IMR-90 (cell line): ENCODE data around the gene SEC16A. TPM values are rescaled to one million over a fixed set of nuclear protein-coding genes. Genes with fewer than 3 reads are reported as not detected.

Experiments
- ATAC-seq: fragments of 200-7000 bp; cut with Tn5 transposase; 2 replicates; pipeline ENCODE4 v1.9.1; 2020; ENCODE audit warnings: low read depth, mild to moderate bottlenecking, moderate library complexity
- BruUV-seq: library from RNA; stranded (reverse); fragments of 400-500 nt; replicated peaks from 2 replicates; lab custom pipeline; 2021; lab: Mats Ljungman, UMichigan
- CTCF ChIA-PET: fragments of 300-600 bp; formaldehyde crosslinking; extraction: SDS; loops from one replicate; lab custom pipeline; 2021; ENCODE audit warnings: antibody characterized with exemption; lab: Yijun Ruan, JAX
- POLR2A ChIA-PET: fragments of 300-600 bp; sonication (Branson Sonifier 250); formaldehyde crosslinking; loops from one replicate; lab custom pipeline; 2022; ENCODE audit warnings: antibody characterized with exemption; ENCODE audit not compliant: unreplicated experiment; lab: Charles Lee
- DNase-seq: peaks from one replicate; pipeline ENCODE4 v3.0.0; 2013
- H2AFZ ChIP-seq: replicated peaks from 2 replicates; pipeline ENCODE3; 2013; ENCODE audit warnings: low read length, mild to moderate bottlenecking; ENCODE audit not compliant: poor library complexity
- H2AK5ac ChIP-seq: 2 replicates; pipeline ENCODE4 v1.6.1; 2013; ENCODE audit warnings: low read depth, low read length, inconsistent platforms
- H2AK9ac ChIP-seq: replicated peaks from 2 replicates; pipeline ENCODE3; 2013; ENCODE audit warnings: mild to moderate bottlenecking, low read depth, low read length, moderate library complexity; ENCODE audit not compliant: poor library complexity
- H2BK120ac ChIP-seq: 2 replicates; pipeline ENCODE4 v1.6.1; 2013; ENCODE audit warnings: low read depth, low read length, inconsistent platforms
- H2BK15ac ChIP-seq: 3 replicates; pipeline ENCODE4 v1.6.1; 2013; ENCODE audit warnings: low read depth, low read length, inconsistent platforms
- H2BK20ac ChIP-seq: 2 replicates; pipeline ENCODE4 v1.6.1; 2013; ENCODE audit warnings: low read depth, mild to moderate bottlenecking, inconsistent platforms, low read length, moderate library complexity
- H2BK5ac ChIP-seq: 2 replicates; pipeline ENCODE4 v1.6.1; 2013; ENCODE audit warnings: mild to moderate bottlenecking, low read depth, low read length, inconsistent platforms; ENCODE audit not compliant: poor library complexity, severe bottlenecking
- H3K14ac ChIP-seq: replicated peaks from 2 replicates; pipeline ENCODE4 v1.6.1; 2013; ENCODE audit warnings: low read depth, low read length, inconsistent platforms
- H3K18ac ChIP-seq: 2 replicates; pipeline ENCODE4 v1.6.1; 2013; ENCODE audit warnings: low read depth, low read length, control low read depth
- H3K23ac ChIP-seq: 2 replicates; pipeline ENCODE4 v1.6.1; 2013; ENCODE audit warnings: low read depth, low read length, inconsistent platforms
- H3K27ac ChIP-seq: 2 replicates; pipeline ENCODE4 v1.5.1; 2013; ENCODE audit warnings: mild to moderate bottlenecking, control low read depth, low read length; ENCODE audit not compliant: insufficient read depth
- H3K27me3 ChIP-seq: 2 replicates; pipeline ENCODE4 v1.6.1; 2013; ENCODE audit warnings: low read length; ENCODE audit not compliant: control insufficient read depth, insufficient read depth
- H3K36me3 ChIP-seq: 2 replicates; pipeline ENCODE4 v1.6.1; 2013; ENCODE audit warnings: low read length, mixed read lengths; ENCODE audit not compliant: control insufficient read depth, insufficient read depth
- H3K4ac ChIP-seq: 2 replicates; pipeline ENCODE4 v1.6.1; 2013; ENCODE audit warnings: low read depth, low read length, inconsistent platforms
- H3K4me1 ChIP-seq: 2 replicates; pipeline ENCODE4 v1.6.1; 2013; ENCODE audit warnings: low read length, mixed read lengths; ENCODE audit not compliant: control insufficient read depth, insufficient read depth
- H3K4me2 ChIP-seq: 2 replicates; pipeline ENCODE4 v1.6.1; 2013; ENCODE audit warnings: low read depth, mild to moderate bottlenecking, control low read depth, low read length, moderate library complexity
- H3K4me3 ChIP-seq: 2 replicates; pipeline ENCODE4 v1.5.1; 2013; ENCODE audit warnings: low read depth, mild to moderate bottlenecking, control low read depth, low read length, moderate library complexity; ENCODE audit not compliant: insufficient read depth
- H3K56ac ChIP-seq: 2 replicates; pipeline ENCODE4 v1.6.1; 2013; ENCODE audit warnings: low read length, inconsistent platforms; ENCODE audit not compliant: insufficient read depth; ENCODE audit errors: extremely low read depth
- H3K79me1 ChIP-seq, 2 experiments: 2 replicates each; pipeline ENCODE4 v1.6.1; 2013; ENCODE audit warnings: low read length in 2 of 2, inconsistent platforms in 1 of 2, low read depth in 1 of 2
- H3K9ac ChIP-seq: 2 replicates; pipeline ENCODE4 v1.6.1; 2013; ENCODE audit warnings: low read depth, low read length, control low read depth
- H3K9me1 ChIP-seq: 2 replicates; pipeline ENCODE4 v1.6.1; 2013; ENCODE audit warnings: low read length, inconsistent platforms; ENCODE audit not compliant: insufficient read depth
- H3K9me3 ChIP-seq: 2 replicates; pipeline ENCODE4 v1.6.1; 2013; ENCODE audit warnings: low read length; ENCODE audit not compliant: control insufficient read depth, insufficient read depth
- H4K20me1 ChIP-seq: 2 replicates; pipeline ENCODE4 v1.6.1; 2013; ENCODE audit warnings: low read length, inconsistent platforms; ENCODE audit not compliant: insufficient read depth
- H4K5ac ChIP-seq: 2 replicates; pipeline ENCODE4 v1.6.1; 2013; ENCODE audit warnings: mild to moderate bottlenecking, low read depth, low read length, control low read depth
- H4K8ac ChIP-seq, 2 experiments: 2 replicates each; pipeline ENCODE4 v1.6.1; 2013; ENCODE audit warnings: low read depth in 2 of 2, low read length in 2 of 2, control low read depth in 1 of 2, inconsistent platforms in 1 of 2
- H4K91ac ChIP-seq: 2 replicates; pipeline ENCODE4 v1.6.1; 2013; ENCODE audit warnings: low read depth, low read length, inconsistent platforms; ENCODE audit not compliant: insufficient read depth
- BHLHE40 ChIP-seq: fragments of 150-350 bp; IDR thresholded peaks from 2 replicates; pipeline ENCODE4 v1.6.1; 2016; ENCODE audit warnings: mild to moderate bottlenecking, low read depth, low read length
- CEBPB ChIP-seq: IDR thresholded peaks from 2 replicates; pipeline ENCODE4 v1.6.1; 2012; ENCODE audit warnings: low read depth, low read length, improper control_type of control experiment
- CHD1 ChIP-seq: IDR thresholded peaks from 2 replicates; pipeline ENCODE4 v1.6.1; 2012; ENCODE audit warnings: low read depth, low read length, improper control_type of control experiment
- FOS ChIP-seq: fragments of 150-350 bp; IDR thresholded peaks from 2 replicates; pipeline ENCODE4 v1.6.1; 2016; ENCODE audit warnings: low read depth, low read length
- MAFK ChIP-seq: IDR thresholded peaks from 2 replicates; pipeline ENCODE4 v1.6.1; 2012; ENCODE audit warnings: low read depth, low read length, improper control_type of control experiment
- MAZ ChIP-seq: IDR thresholded peaks from 2 replicates; pipeline ENCODE4 v1.6.1; 2012; ENCODE audit warnings: low read depth, mild to moderate bottlenecking, low read length, improper control_type of control experiment, moderate library complexity, borderline replicate concordance
- MXI1 ChIP-seq: IDR thresholded peaks from 2 replicates; pipeline ENCODE4 v1.6.1; 2012; ENCODE audit warnings: low read depth, mild to moderate bottlenecking, low read length, moderate library complexity, borderline replicate concordance
- NFE2L2 ChIP-seq: fragments of 150-350 bp; IDR thresholded peaks from 2 replicates; pipeline ENCODE4 v1.6.1; 2016; ENCODE audit warnings: low read depth, mild to moderate bottlenecking, low read length
- POLR2A ChIP-seq: IDR thresholded peaks from 2 replicates; pipeline ENCODE4 v1.6.1; 2012; ENCODE audit warnings: mild to moderate bottlenecking, low read depth, low read length
- RAD21 ChIP-seq: IDR thresholded peaks from 2 replicates; pipeline ENCODE4 v1.6.1; 2012; ENCODE audit warnings: low read length, improper control_type of control experiment
- RCOR1 ChIP-seq: IDR thresholded peaks from 2 replicates; pipeline ENCODE4 v1.6.1; 2012; ENCODE audit warnings: mild to moderate bottlenecking, low read length, improper control_type of control experiment; ENCODE audit not compliant: insufficient replicate concordance
- RFX5 ChIP-seq: IDR thresholded peaks from 2 replicates; pipeline ENCODE4 v1.8.0; 2012; ENCODE audit warnings: low read depth, mild to moderate bottlenecking, low read length, moderate library complexity
- SMC3 ChIP-seq: fragments of 150-350 bp; IDR thresholded peaks from 2 replicates; pipeline ENCODE4 v1.6.1; 2016; ENCODE audit warnings: low read depth, mild to moderate bottlenecking, antibody characterized with exemption, low read length, moderate library complexity
- WGBS, 2 experiments: methylation state at CpG; one replicate each; pipeline versions ENCODE4 v1.1.5 to v1.1.7; 2013; ENCODE audit warnings: missing lambda C conversion rate in 2 of 2; ENCODE audit not compliant: insufficient read length in 1 of 2; ENCODE audit errors: extremely low coverage in 2 of 2; 5-methylcytosine and 5-hydroxymethylcytosine counted together
- dilution Hi-C: fragments of 300-500 bp; cut with HindIII; formaldehyde crosslinking; loops from one replicate; pipeline ENCODE4 v1.14.3; 2018; ENCODE audit warnings: low sequenced_read_pairs; ENCODE audit not compliant: unreplicated experiment
- in situ Hi-C: fragments of 300-500 bp; cut with MboI; formaldehyde crosslinking; loops from 3 replicates; pipeline ENCODE4 v1.14.3; 2019; ENCODE audit warnings: low sequenced_read_pairs, inconsistent platforms, mixed read lengths
- intact Hi-C: fragments of 100-400 bp; cut with micrococcal nuclease; formaldehyde crosslinking; loops from 2 replicates; pipeline ENCODE4 v1.10.0; 2022
- polyA plus RNA-seq, 3 experiments: library from polyadenylated mRNA; depleted of rRNA; stranded (reverse); fragments of >200 nt; gene quantifications; 2 replicates each; pipeline ENCODE4 v1.2.3, GENCODE V29; 2012; ENCODE audit warnings: low replicate concordance in 1 of 3
- total RNA-seq: library from RNA; depleted of rRNA; stranded (reverse); fragments of >200 nt; gene quantifications from 2 replicates; pipeline ENCODE4 v1.2.3, GENCODE V29; 2012
- TF ChIP-seq, protein P1 (sequence below): fragments of 150-350 bp; IDR thresholded peaks from 2 replicates; pipeline ENCODE4 v1.6.1; 2017; ENCODE audit warnings: mild to moderate bottlenecking, antibody characterized with exemption, low read length, low read depth
- TF ChIP-seq, protein P2 (sequence below): fragments of 150-350 bp; IDR thresholded peaks from 2 replicates; pipeline ENCODE4 v1.6.1; 2016; ENCODE audit warnings: low read depth, mild to moderate bottlenecking, low read length, moderate library complexity, borderline replicate concordance
- TF ChIP-seq, protein P3 (sequence below): conservative IDR thresholded peaks from 2 replicates; pipeline ENCODE4 v1.5.1; 2012; ENCODE audit warnings: mild to moderate bottlenecking, low read depth, low read length, improper control_type of control experiment

The SEC16A gene
- total and polyA plus RNA-seq, 2 of the 4 experiments (the other 2 are of a cell fraction): 12.2 to 48.1 TPM

DNA sequence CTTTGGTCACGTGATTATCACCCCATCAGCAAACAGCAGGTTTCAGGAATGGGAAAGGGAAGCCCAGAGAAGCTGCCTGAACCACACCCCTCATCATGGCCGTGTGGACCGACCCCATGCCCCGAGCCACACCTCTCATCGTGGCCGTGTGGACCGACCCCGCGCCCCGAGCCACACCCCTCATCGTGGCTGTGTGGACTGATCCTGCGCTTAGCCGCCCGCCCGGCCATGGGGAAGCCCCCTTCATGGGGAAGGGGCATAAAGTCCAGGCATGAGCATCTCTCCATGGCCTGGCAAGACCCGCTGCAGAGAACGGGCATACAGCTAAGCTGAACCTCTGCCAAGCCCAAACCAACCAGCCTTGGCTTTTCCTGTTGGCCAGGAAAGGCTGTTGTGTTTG lies 89.3 kb downstream of the SEC16A start:
- ChIA-PET CTCF (no interaction called here), POLR2A (no interaction called here)
- no peak overlapping the region for H2AFZ ChIP-seq
- ATAC-seq (no peak), DNase-seq (no peak)
- no peak overlapping the region for H4K8ac ChIP-seq
- peaks cover 73% of the 10 kb centered on the region for H3K36me3 ChIP-seq
- H2AK5ac ChIP-seq: no peak overlapping the region
- in situ Hi-C loops: no loop called here
- H4K91ac ChIP-seq: no peak overlapping the region
- H3K4me1 ChIP-seq: peaks cover 1% of the 10 kb centered on the region; the same call in 1 of the 2 replicates
- H3K4me2 ChIP-seq: no peak overlapping the region
- H3K9ac ChIP-seq: no peak overlapping the region
- no peaks in the 10 kb centered on the region for H3K9me3 ChIP-seq
- H3K18ac ChIP-seq: no peak overlapping the region
- H2AK9ac ChIP-seq: no peak overlapping the region
- H4K20me1 ChIP-seq: peaks cover 5% of the 10 kb centered on the region
- H3K4ac ChIP-seq: no peak overlapping the region
- H2BK120ac ChIP-seq: no peak overlapping the region
- H3K23ac ChIP-seq: no peak overlapping the region
- no peak overlapping the region for H3K56ac ChIP-seq
- no CpG with 5 or more reads among the region's 17 CpGs for WGBS, 2 experiments
- peaks cover 18 to 26% of the 10 kb centered on the region in 2 experiments for H3K79me1 ChIP-seq
- H3K14ac ChIP-seq: no peak overlapping the region
- no peaks in the 10 kb centered on the region for H3K9me1 ChIP-seq
- H2BK15ac ChIP-seq: no peak overlapping the region
- TF ChIP-seq, protein P1, sequence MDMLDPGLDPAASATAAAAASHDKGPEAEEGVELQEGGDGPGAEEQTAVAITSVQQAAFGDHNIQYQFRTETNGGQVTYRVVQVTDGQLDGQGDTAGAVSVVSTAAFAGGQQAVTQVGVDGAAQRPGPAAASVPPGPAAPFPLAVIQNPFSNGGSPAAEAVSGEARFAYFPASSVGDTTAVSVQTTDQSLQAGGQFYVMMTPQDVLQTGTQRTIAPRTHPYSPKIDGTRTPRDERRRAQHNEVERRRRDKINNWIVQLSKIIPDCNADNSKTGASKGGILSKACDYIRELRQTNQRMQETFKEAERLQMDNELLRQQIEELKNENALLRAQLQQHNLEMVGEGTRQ: no peak
- TF ChIP-seq, protein P2, sequence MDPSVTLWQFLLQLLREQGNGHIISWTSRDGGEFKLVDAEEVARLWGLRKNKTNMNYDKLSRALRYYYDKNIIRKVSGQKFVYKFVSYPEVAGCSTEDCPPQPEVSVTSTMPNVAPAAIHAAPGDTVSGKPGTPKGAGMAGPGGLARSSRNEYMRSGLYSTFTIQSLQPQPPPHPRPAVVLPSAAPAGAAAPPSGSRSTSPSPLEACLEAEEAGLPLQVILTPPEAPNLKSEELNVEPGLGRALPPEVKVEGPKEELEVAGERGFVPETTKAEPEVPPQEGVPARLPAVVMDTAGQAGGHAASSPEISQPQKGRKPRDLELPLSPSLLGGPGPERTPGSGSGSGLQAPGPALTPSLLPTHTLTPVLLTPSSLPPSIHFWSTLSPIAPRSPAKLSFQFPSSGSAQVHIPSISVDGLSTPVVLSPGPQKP: no peak
- TF ChIP-seq MAZ (no peak), FOS (no peak), CHD1 (no peak), BHLHE40 (no peak), POLR2A (no peak), SMC3 (no peak), MXI1 (no peak), NFE2L2 (no peak), RCOR1 (no peak), RFX5 (no peak), RAD21 (no peak), MAFK (no peak), CEBPB (no peak)
- TF ChIP-seq, protein P3, sequence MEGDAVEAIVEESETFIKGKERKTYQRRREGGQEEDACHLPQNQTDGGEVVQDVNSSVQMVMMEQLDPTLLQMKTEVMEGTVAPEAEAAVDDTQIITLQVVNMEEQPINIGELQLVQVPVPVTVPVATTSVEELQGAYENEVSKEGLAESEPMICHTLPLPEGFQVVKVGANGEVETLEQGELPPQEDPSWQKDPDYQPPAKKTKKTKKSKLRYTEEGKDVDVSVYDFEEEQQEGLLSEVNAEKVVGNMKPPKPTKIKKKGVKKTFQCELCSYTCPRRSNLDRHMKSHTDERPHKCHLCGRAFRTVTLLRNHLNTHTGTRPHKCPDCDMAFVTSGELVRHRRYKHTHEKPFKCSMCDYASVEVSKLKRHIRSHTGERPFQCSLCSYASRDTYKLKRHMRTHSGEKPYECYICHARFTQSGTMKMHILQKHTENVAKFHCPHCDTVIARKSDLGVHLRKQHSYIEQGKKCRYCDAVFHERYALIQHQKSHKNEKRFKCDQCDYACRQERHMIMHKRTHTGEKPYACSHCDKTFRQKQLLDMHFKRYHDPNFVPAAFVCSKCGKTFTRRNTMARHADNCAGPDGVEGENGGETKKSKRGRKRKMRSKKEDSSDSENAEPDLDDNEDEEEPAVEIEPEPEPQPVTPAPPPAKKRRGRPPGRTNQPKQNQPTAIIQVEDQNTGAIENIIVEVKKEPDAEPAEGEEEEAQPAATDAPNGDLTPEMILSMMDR: no peak
- dilution Hi-C loops: no loop called here
- H2BK20ac ChIP-seq: no peak overlapping the region
- BruUV-seq: no TSS peak
- H3K27me3 ChIP-seq: no peaks in the 10 kb centered on the region
- H3K4me3 ChIP-seq: no peak overlapping the region
- no peak overlapping the region for H3K27ac ChIP-seq
- H4K5ac ChIP-seq: no peak overlapping the region
- intact Hi-C loops: no loop called here
- no peak overlapping the region for H2BK5ac ChIP-seq
